ENCODE measurements around the gene C1orf56. TPM values are rescaled to one million over a fixed set of nuclear protein-coding genes. Genes with fewer than 3 reads are reported as not detected.

The C1orf56 gene
- total and polyA plus RNA-seq, 2 of the 13 experiments (the other 11 are each of a cell fraction or from before 2014, with no cell fraction given), result 1.5 to 3.2 TPM

DNA sequence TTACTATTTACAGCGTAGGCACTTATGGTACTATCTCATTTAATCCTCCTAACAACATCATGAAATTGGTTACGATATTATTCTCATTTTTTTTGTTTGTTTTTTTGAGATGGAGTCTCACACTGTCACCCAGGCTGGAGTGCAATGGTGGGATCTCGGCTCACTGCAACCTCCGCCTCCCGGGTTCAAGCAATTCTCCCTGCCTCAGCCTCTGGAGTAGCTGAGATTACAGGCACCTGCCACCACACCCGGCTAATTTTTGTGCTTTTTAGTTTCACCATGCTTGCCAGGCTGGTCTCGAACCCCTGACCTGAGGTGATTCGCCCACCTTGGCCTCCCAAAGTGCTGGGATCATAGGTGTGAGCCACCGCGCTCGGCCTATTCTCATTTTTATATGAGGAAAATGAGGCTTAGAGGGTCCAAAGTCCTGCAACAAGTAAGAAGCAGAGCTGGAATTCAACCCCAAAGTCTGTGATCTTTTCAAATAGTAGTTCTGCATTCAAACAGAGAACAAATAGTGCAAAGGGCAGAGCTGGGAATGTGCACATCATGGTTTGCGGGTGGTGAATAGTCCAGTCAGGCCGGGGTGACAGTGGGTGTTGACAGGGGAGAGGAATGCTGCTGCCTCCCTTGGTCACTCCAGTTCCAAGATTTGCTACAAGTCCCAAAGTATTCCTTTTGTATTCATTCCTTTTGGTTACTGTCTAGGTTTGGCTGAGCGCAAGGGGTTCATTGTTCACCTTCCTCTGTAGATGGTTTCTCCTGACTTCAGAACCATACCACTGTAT lies 34.7 kb upstream of the C1orf56 start (continued):
- TF ChIP-seq, protein P1, sequence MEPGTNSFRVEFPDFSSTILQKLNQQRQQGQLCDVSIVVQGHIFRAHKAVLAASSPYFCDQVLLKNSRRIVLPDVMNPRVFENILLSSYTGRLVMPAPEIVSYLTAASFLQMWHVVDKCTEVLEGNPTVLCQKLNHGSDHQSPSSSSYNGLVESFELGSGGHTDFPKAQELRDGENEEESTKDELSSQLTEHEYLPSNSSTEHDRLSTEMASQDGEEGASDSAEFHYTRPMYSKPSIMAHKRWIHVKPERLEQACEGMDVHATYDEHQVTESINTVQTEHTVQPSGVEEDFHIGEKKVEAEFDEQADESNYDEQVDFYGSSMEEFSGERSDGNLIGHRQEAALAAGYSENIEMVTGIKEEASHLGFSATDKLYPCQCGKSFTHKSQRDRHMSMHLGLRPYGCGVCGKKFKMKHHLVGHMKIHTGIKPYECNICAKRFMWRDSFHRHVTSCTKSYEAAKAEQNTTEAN (CRISPR knock-in tag; conservative IDR thresholded peaks at IDR 0.05), result 0 out of 2 replicates have a peak, but pooled peaks have one; percentile 48
- no peak for TF ChIP-seq MXD4 (CRISPR knock-in tag; IDR thresholded peaks at IDR 0.05)
- TF ChIP-seq TBX2 (CRISPR knock-in tag; IDR thresholded peaks at IDR 0.05; ENCODE audit: borderline replicate concordance), result peak; percentile 66; the same call in 1 of the 2 replicates
- TF ChIP-seq YEATS2 (CRISPR knock-in tag; IDR thresholded peaks at IDR 0.05; ENCODE audit: borderline replicate concordance), result peak; percentile 18; the same call in 1 of the 2 replicates
- no peak for TF ChIP-seq SOX6 (IDR thresholded peaks at IDR 0.05)
- peak; percentile 92 for TF ChIP-seq SOX6 (CRISPR knock-in tag; IDR thresholded peaks at IDR 0.05)
- TF ChIP-seq ZMYM3 (CRISPR knock-in tag; IDR thresholded peaks at IDR 0.05), result peak; percentile 97
- TF ChIP-seq, protein P2, sequence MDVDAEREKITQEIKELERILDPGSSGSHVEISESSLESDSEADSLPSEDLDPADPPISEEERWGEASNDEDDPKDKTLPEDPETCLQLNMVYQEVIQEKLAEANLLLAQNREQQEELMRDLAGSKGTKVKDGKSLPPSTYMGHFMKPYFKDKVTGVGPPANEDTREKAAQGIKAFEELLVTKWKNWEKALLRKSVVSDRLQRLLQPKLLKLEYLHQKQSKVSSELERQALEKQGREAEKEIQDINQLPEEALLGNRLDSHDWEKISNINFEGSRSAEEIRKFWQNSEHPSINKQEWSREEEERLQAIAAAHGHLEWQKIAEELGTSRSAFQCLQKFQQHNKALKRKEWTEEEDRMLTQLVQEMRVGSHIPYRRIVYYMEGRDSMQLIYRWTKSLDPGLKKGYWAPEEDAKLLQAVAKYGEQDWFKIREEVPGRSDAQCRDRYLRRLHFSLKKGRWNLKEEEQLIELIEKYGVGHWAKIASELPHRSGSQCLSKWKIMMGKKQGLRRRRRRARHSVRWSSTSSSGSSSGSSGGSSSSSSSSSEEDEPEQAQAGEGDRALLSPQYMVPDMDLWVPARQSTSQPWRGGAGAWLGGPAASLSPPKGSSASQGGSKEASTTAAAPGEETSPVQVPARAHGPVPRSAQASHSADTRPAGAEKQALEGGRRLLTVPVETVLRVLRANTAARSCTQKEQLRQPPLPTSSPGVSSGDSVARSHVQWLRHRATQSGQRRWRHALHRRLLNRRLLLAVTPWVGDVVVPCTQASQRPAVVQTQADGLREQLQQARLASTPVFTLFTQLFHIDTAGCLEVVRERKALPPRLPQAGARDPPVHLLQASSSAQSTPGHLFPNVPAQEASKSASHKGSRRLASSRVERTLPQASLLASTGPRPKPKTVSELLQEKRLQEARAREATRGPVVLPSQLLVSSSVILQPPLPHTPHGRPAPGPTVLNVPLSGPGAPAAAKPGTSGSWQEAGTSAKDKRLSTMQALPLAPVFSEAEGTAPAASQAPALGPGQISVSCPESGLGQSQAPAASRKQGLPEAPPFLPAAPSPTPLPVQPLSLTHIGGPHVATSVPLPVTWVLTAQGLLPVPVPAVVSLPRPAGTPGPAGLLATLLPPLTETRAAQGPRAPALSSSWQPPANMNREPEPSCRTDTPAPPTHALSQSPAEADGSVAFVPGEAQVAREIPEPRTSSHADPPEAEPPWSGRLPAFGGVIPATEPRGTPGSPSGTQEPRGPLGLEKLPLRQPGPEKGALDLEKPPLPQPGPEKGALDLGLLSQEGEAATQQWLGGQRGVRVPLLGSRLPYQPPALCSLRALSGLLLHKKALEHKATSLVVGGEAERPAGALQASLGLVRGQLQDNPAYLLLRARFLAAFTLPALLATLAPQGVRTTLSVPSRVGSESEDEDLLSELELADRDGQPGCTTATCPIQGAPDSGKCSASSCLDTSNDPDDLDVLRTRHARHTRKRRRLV (CRISPR knock-in tag; IDR thresholded peaks at IDR 0.05), result 0 out of 2 replicates have a peak, but pooled peaks have one; percentile 49
- TF ChIP-seq EED (CRISPR knock-in tag; IDR thresholded peaks at IDR 0.05), result no peak
- TF ChIP-seq GTF2F1 (IDR thresholded peaks at IDR 0.05; ENCODE audit: low read length), result 0 out of 2 replicates have a peak, but pooled peaks have one; percentile 15
- TF ChIP-seq CREB1 (IDR thresholded peaks at IDR 0.05), result peak; percentile 23; the same call in 1 of the 2 replicates
- TF ChIP-seq CREB1 (CRISPR knock-in tag; IDR thresholded peaks at IDR 0.05), result peak; percentile 30; the same call in 1 of the 2 replicates
- peak; percentile 80 for TF ChIP-seq RARA (CRISPR knock-in tag; IDR thresholded peaks at IDR 0.05)
- TF ChIP-seq MED1 (CRISPR knock-in tag; IDR thresholded peaks at IDR 0.05), result peak; percentile 86
- peak; percentile 76 for TF ChIP-seq REPIN1 (CRISPR knock-in tag; IDR thresholded peaks at IDR 0.05; ENCODE audit: borderline replicate concordance, low read depth)
- no peak for TF ChIP-seq ZNF207 (IDR thresholded peaks at IDR 0.05; ENCODE audit: borderline replicate concordance)
- peak; percentile 39; the same call in 1 of the 2 replicates for TF ChIP-seq MYC (CRISPR knock-in tag; IDR thresholded peaks at IDR 0.05; ENCODE audit: borderline replicate concordance)
- peak; percentile 34; the same call in 1 of the 2 replicates for TF ChIP-seq ZNF614 (CRISPR knock-in tag; IDR thresholded peaks at IDR 0.05; ENCODE audit: borderline replicate concordance)
- TF ChIP-seq GATAD2A (CRISPR knock-in tag; IDR thresholded peaks at IDR 0.05), result peak; percentile 87
- TF ChIP-seq, protein P3, sequence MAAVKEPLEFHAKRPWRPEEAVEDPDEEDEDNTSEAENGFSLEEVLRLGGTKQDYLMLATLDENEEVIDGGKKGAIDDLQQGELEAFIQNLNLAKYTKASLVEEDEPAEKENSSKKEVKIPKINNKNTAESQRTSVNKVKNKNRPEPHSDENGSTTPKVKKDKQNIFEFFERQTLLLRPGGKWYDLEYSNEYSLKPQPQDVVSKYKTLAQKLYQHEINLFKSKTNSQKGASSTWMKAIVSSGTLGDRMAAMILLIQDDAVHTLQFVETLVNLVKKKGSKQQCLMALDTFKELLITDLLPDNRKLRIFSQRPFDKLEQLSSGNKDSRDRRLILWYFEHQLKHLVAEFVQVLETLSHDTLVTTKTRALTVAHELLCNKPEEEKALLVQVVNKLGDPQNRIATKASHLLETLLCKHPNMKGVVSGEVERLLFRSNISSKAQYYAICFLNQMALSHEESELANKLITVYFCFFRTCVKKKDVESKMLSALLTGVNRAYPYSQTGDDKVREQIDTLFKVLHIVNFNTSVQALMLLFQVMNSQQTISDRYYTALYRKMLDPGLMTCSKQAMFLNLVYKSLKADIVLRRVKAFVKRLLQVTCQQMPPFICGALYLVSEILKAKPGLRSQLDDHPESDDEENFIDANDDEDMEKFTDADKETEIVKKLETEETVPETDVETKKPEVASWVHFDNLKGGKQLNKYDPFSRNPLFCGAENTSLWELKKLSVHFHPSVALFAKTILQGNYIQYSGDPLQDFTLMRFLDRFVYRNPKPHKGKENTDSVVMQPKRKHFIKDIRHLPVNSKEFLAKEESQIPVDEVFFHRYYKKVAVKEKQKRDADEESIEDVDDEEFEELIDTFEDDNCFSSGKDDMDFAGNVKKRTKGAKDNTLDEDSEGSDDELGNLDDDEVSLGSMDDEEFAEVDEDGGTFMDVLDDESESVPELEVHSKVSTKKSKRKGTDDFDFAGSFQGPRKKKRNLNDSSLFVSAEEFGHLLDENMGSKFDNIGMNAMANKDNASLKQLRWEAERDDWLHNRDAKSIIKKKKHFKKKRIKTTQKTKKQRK (IDR thresholded peaks at IDR 0.05; ENCODE audit: low read length), result no peak
- TF ChIP-seq HDAC1 (CRISPR knock-in tag; IDR thresholded peaks at IDR 0.05), result peak; percentile 86
